CD4-positive, alpha-beta T cell treated with Interleukin-6 for 4 hours (primary cell): ENCODE results near the gene ADAM33.

Source experiments
- DNase-seq: peaks from one replicate; pipeline ENCODE4 v3.0.0-alpha.2; 2020; ENCODE audit warnings: mixed read lengths

ADAM33 gene

GRCh38 chr20:3663031-3663701, 18.6 kb downstream of the ADAM33 start, which contains the start of gene GFRA4:
GFRA4 (minus strand) TSS chr20:3663399; CDS start chr20:3663399, 0 bp downstream.
- DNase-seq, result no peak

- DNase-seq, result no peak
These were observed 19.8 kb downstream of the ADAM33 start for GRCh38 chr20:3661814-3662665.

GRCh38 chr20:3661060-3661813, 20.6 kb downstream of the ADAM33 start:
- DNase-seq, result no peak

- no peak for DNase-seq
These were observed 21.3 kb downstream of the ADAM33 start for GRCh38 chr20:3660262-3661059.

DNA sequence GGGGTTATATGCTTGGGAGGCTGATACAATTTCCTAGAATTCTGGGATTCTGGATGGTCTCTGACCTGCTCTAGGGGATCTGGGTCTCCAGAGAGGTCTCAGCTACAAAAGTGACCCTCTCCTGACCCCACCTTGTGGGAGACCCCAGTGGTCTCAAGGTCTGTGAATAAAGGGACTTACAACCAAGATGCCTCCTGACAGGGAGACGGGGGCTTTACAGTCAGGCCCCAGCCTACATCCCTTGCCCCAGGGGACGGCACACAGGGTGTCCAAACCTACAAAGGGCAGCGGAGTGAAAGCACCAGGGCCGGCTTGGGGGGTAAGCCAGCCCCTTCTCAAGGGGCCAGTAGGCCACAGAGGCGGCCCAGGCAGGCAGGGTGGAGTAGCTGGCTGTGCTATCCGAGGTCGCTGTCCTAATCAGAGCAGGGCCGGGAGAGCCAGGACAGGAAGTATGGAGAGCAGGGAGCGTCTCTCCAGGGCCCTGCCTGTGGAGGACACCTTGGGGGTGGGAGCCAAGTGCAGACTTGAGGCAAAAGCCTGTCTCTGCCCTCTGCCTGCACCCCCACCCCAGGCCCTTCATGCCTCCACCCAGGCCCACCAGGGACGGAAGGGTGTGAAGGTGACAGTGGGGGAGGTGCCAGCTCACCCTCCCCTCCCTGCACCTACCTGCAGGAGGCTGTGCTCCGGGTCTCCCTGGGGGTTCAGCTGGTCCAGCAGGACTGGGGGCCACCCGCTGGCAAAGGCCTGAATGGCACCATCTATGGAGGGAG, 22.1 kb downstream of the ADAM33 start:
- no peak for DNase-seq

- no peak for DNase-seq
These were observed 22.9 kb downstream of the ADAM33 start for GRCh38 chr20:3658716-3659491.

DNA sequence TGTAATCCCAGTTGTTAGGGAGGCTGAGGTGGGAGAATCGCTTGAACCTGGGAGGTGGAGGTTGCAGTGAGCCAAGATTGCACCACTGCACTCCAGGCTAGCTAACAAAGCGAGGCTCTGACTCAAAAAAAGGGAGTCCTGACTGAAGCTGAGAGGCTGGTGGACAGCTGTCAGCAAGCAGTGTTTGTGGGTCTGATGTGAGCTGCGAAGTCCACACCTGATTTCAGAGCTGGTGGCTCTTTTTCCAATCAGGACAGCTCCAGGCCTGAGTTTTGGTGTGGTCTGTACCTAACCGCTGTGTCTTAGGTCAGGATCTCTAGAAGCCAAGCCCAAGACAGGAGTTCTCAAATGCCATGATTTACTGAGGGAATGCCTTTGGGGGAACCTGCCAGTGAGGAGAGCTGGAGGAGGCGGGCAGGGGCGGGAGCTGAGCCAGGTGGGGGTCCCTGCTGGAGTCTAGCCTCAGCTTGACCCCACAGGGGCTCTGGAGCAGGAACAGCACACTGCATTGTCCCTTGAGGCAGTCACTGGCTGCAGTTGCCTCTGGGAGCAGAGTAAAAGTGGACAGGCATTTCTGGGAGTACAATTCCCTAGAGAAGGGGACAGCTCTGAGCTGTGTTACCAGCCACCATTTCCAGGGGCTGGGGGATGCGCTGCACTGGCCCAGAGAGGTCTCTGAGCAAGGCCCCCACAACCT, 23.6 kb downstream of the ADAM33 start:
- DNase-seq, result no peak

DNA sequence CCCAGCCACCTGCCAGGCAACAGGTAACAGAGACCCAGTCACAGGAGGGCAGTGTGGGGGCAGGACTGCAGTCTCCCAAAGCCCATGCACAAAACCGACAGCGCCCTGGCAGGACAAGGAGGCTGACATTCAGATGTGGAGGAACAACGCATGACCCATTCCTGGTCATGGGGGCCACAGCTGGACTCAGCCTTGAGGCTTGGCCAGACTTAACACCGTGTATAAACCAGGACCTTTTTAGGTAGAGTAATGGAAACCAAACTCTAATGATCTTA, 26.7 kb downstream of the ADAM33 start:
- no peak for DNase-seq

- no peak for DNase-seq
These were observed 27.3 kb downstream of the ADAM33 start for GRCh38 chr20:3654326-3655130.

DNA sequence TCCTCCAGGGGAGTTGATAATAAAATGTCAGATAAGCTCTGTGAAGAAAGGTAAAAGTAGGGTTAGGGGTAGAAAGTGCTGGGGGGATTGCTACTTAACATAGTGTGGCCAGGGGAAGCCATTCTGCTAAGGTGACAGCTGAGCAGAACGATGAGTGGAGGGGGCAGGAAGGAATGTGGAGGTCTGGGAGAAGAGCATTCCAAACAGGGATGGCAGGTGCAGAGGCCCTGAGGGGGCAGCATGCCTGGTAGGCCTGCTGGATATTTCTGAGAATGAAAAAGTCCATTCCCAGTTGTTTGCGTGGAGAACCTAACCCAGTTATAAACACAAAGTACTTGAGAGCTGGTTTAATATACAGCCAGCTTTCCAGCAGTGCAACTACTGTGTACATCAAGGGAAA, 27.9 kb downstream of the ADAM33 start:
- DNase-seq, result no peak

DNA sequence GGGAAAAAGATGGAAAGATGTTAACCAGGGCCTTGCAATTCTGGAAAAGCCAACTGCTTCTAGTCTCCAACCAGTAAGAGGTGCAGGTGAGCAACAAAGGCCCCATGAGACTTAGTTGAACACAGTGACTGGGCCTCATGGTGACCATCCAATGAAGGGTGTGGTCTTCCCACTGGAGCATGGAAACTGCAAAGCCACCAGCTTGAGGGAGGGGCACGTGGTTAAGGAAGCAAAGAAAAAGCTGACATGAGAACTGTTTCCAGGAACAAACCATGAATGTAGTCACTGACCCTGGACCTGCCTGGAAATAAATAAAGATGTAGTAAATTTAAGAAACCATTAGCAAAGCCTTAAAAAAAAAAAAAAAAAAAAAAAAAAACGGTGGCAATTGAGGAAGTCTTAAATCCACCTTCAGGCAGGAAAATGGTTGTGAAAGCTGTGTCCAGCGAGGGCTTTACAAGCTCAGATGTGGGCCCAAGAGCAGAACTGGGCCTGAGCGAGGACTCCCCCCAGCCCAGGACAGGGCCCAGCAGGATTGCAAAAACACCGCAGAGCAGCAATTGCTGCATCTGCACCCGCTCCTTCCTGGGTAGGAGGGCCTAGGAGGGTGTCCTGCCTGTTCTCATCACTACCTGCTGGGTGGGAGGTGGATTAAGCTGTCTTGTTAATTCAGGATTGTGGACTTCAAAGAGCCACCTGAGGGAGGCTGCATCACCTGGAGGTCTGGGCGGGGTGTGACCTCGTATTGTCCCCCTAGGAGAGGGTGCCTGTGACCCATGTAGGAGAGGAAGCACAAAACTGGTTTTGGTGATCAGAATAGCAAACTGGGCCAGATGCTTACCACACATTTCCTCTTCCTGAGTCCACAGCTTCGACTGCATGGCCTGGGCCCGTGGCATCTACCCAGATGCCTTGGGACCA, 28.9 kb downstream of the ADAM33 start:
- no peak for DNase-seq

DNA sequence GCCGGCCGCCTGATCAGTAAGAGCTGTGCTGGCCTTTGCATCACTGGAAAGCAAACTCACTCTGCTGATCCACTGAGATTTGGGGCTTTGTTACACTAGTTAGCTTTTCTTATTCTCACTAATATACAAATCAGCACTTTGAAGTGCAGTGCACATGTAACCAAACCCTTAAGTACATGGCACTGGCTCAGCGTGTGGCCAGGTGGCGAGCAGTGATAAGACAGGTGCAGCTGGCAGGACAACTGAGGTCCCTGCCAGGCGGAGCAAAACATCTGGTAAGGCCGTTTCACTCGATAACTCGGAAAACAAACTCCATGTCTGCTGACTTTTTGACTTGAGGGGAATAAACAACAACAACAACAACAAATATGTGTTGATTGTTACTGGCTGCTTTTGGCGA, 29.6 kb downstream of the ADAM33 start:
- no peak for DNase-seq

GRCh38 chr20:3651204-3651962, 30.4 kb downstream of the ADAM33 start:
- no peak for DNase-seq

DNA sequence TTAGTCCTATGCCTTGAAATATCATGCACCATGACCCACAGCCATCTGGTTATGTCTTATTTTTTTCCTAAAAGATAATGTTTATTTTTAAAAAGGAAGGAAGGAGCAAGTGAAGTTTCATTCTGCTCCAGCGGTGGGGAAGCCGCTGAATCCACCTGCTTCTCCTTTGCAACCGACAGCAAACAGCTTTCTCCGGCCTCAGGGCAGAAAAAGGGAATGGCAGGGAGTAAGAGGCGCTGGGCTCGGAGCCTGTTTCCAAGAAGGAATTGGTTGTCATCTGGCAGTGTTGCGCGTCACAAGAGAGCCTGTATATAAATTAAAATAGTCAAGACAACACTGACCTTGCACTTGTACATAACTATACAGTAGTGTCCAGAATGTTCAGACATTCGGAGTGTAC, 32.9 kb downstream of the ADAM33 start:
- DNase-seq, result no peak

- DNase-seq, result no peak
These were observed 34.3 kb downstream of the ADAM33 start for GRCh38 chr20:3647473-3647872.

GRCh38 chr20:3646651-3647050, 35.2 kb downstream of the ADAM33 start:
- no peak for DNase-seq

- DNase-seq, result no peak
These were observed 35.8 kb downstream of the ADAM33 start for GRCh38 chr20:3646067-3646440.
